ENCODE results near the gene GUCY2C.
A peak's percentile ranks its signal among the peaks of the same experiment; 100 is the strongest.

GUCY2C gene

DNA sequence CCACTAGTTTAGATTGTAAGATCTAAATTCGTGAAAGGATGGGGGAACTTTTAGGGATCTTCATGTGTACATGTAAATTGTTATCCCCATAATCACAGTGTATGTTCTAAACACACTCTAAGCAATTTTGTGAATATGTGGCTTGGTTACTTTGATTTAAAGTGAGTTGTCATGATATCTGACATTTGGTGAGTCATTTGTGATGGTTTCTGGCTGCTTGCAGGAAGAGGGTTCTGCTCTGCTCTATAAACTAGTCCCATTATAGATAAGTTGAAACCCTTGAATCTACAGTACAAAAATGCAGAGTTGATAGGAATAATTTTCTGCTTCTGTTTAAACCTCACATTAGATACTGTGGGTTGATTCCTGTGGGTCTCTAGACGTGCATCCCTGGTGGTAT is 14.8 kb downstream of the GUCY2C start:
- H3K27ac ChIP-seq: no peak overlapping the region; the same call in 1 of the 2 replicates
- TF ChIP-seq, protein P1, sequence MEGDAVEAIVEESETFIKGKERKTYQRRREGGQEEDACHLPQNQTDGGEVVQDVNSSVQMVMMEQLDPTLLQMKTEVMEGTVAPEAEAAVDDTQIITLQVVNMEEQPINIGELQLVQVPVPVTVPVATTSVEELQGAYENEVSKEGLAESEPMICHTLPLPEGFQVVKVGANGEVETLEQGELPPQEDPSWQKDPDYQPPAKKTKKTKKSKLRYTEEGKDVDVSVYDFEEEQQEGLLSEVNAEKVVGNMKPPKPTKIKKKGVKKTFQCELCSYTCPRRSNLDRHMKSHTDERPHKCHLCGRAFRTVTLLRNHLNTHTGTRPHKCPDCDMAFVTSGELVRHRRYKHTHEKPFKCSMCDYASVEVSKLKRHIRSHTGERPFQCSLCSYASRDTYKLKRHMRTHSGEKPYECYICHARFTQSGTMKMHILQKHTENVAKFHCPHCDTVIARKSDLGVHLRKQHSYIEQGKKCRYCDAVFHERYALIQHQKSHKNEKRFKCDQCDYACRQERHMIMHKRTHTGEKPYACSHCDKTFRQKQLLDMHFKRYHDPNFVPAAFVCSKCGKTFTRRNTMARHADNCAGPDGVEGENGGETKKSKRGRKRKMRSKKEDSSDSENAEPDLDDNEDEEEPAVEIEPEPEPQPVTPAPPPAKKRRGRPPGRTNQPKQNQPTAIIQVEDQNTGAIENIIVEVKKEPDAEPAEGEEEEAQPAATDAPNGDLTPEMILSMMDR (conservative IDR thresholded peaks at IDR 0.05): no peak

DNA sequence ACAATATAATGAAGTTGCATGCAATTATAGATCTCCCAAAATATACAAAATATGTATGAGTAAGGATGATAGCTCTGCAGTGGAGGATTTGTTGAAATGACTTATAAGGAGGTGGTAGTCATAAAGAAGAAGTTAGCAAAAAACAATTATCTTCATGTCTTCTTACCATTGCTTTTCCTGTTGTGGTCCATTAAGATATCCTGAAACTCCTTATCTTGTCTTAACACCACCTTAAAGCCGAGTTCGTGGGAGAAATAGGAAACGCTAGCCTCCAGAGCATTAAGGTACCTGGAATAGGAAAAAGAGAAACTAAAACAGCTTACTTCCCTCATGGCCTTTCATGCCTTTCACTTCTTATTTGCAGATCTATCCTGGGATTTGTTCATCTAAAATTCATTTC is 15.2 kb downstream of the GUCY2C start:
- TF ChIP-seq, protein P1 (conservative IDR thresholded peaks at IDR 0.05): no peak
- H3K27ac ChIP-seq: no peak overlapping the region

DNA sequence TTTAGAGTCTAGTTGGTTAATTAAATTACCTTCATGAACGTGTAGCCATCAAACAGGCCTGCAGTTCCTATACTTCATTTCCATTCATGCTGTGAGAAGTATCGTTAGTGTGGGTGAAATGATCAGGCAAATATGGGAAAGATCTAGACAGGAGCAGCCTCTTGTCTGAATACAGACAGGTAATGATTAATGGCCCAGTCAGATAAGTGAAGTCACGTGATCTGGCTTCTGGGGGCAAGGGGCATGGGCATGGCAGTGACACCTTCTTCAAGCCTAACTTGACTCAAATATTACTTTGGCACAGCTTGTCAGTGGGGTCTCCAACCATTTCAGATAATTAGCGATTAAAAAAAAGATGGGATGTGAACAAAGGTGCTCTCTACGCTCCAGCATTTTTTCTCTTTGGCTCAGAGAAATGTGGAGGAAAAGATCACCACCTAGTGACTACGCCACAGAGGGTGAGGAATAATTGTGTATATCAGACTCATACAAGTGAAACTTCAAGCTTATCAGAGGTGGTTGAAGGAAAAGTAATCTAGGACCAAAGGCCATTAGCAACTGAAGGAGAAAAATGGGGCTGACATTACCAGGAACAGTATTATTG is 17.8 kb downstream of the GUCY2C start:
- no peak overlapping the region for H3K27ac ChIP-seq
- TF ChIP-seq, protein P1 (conservative IDR thresholded peaks at IDR 0.05): no peak

DNA sequence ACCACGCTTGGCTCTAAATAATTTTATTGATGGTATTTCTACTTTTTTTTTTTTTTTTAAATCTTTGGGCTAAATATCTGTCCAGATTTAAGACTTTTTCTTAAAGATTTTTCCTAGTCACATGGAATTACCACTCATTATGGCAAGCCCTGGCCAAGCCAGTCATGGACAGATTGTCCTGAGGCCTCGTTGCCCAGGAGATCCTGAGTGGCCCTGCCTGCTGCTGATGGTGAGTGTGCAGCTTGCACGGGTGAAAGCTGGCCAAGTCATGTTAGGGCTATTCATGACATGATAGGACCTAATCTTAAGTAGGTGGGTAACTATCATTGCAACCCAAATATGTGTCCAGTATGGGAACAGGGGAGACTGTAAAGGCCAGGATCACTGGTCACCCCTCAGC is 27.8 kb downstream of the GUCY2C start:
- TF ChIP-seq, protein P1 (conservative IDR thresholded peaks at IDR 0.05): no peak
- no peak overlapping the region for H3K27ac ChIP-seq

DNA sequence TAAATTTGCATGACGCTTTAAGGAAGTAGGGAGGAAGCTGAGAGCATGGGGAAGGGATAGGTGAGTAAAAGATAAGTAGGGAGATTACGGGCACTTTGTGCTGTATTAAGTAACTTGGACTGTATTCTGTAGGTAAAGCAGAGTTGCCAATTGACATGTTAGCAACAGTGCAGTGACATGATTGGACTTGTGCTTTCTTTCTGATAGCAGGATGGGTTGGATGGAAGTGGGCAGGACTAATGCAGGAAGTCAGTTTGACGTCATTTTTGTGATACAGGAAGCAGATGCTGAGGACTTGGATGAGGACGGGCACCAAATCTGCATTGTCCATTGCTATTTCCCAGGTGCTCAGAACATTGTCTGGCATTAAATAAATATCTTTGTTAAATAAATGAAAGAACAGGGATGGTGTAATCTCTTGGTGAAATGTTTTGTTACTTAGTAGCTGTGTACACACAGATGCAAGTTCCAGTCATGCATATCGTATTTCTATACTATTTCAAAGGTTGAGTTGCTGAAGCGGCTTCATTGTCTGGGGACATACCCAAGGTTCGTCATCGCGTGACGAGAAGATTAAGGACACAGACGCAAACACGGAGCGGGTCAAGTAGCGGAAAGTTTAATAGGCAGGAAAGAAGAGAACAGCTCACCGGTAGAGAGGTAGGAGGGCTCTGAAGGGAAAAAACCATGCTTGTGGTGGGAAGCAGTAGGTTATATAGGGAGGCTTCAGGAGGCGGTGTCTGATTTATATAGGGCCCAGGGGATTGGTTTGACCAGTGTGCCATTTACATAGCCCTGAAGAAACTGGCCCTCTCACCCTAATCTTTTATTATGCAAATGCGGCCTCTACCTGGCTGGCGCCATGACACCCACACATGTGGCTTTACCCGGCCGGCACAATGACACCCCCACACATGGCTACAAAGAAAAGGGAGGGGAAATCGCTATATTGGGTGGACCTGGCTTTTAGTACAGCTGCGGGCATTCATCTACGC is 30.7 kb downstream of the GUCY2C start:
- TF ChIP-seq, protein P1 (conservative IDR thresholded peaks at IDR 0.05): no peak
- H3K27ac ChIP-seq: no peak overlapping the region

DNA sequence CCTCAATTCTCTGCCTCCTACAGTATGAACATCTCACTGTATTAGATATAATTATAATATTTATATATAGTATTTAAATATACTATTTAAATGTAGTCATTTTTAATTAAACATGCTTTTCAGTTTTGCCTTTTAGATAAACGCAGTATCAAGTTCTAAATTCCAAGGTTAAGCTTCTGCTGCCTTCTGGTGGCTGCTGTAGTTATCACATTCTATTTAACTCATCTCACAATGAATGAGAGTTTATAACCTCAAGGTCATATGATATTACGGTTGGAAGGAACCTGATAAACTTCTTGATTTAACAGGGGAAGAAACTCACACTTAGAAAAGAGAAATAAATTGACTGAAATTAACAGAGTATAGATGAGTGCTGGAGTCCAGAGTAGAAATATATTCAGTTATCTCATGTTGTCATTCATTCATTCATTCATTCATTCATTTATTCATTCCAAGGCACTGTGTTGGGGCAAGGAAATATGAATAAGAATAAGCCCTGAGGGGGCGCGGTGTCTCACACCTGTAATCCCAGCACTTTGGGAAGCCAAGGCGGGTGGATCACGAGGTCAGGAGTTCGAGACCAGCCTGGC is 31.9 kb downstream of the GUCY2C start:
- no peak overlapping the region for H3K27ac ChIP-seq
- TF ChIP-seq, protein P1 (conservative IDR thresholded peaks at IDR 0.05): peak; percentile 91

DNA sequence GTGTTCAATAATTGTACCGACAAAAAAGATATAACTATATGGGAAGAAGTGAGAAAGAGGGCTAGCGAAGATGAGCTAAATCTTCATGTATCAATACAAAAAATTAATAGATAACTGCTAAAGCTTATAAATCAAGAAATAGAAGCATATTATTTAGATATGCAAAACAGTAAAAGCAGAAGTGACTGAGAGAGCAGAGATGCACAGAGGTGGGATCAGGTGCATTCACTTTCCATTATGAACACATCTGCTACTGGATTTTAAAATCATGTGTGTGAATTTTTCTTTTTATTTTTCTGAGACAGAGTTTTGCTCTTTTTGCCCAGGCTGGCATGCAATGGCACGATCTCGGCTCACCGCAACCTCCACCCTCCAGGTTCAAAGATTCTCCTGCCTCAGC is 33.4 kb downstream of the GUCY2C start:
- TF ChIP-seq, protein P1 (conservative IDR thresholded peaks at IDR 0.05): no peak
- no peak overlapping the region for H3K27ac ChIP-seq

All from VCaP (cell line).